Measurements from ENCODE around the gene ZNF577.

Gene ZNF577

DNA sequence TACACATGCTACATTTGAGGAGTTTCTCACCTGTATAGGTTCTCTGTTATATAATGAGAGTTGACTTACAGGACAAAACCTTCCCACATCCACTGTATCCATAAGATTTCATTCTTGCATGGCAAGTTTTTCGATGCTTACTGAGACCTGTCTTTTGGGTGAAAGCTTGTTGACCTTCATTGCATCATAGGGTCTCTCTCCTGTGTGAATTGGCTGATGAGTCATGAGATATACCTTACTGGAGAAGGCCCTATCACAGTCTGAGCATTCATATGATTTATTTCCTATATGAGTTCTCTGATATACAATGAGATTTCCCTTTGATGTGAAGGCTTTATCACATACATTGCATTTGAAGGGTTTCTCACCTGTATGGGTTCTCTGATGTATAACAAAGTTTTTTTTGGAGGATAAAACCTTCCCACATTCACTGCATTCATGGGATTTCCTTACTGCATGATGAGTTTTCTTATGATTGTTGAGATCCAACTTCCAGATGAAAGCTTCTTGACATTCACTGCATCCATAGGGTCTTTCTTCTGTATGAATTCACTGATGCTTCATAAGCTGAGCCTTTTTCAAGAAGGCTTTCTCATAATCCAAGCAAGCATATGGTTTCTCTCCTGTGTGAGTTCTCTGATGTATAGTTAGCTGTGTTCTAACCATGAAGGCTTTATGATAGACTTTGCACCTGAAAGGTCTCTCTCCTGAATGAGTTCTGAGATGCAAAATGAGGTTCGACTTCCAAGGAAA is 25.7 kb downstream of the ZNF577 start:
- no peak for DNase-seq

DNA sequence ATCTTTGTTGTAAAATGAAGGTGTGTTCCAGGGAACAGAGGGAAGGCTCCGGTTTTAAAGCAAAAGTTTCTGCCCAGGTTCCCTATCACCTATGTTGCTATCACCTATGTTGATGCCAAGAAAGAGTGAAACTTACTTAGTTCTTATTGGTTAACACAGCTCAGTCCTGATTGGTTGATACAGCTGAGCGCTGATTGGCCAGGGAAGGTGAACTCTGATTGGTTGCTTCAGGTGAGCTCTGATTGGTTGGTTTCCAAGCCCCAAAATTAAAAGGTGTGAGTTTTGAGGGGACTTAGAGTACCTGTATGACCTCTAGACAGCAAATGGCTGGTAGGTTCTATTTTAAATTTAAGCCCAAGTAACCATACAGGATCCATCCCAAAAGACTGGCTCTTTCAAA is 50.6 kb downstream of the ZNF577 start:
- no peak for DNase-seq

DNA sequence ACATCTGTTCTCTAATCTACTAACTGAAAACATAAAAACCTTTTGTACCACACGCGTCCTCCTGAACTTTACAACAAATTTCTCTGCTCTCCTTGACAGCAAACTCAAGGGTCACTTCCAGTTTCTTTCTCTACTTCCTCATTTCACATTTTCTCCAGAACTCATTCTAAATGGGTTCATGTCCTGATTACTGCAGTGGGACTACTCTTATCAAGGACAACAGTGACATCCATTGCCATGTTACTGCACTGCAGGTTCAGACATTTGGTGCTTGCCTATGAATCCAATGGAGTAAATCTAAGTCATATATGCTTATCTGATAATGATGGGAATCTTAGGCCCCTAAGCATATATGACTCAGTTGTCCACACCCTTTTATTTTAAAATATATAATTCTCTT is 57.5 kb downstream of the ZNF577 start:
- no peak for DNase-seq

DNA sequence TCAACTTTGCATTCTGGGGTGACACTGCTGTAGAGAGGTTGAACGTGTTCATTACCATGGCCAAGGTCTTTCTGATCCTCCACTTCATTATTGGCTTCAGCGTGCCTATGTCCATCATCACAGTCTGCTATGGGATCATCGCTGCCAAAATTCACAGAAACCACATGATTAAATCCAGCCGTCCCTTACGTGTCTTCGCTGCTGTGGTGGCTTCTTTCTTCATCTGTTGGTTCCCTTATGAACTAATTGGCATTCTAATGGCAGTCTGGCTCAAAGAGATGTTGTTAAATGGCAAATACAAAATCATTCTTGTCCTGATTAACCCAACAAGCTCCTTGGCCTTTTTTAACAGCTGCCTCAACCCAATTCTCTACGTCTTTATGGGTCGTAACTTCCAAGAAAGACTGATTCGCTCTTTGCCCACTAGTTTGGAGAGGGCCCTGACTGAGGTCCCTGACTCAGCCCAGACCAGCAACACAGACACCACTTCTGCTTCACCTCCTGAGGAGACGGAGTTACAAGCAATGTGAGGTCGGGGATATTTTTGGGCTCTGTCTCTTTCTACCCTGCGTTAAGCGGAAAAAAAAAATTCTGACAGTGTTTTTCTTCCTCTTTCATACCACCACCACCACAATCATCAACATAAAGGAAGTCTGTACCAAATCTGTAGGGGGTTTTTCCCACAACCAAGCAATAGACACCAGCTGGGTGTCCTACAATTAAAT is 63.3 kb downstream of the ZNF577 start:
- no peak for DNase-seq

DNA sequence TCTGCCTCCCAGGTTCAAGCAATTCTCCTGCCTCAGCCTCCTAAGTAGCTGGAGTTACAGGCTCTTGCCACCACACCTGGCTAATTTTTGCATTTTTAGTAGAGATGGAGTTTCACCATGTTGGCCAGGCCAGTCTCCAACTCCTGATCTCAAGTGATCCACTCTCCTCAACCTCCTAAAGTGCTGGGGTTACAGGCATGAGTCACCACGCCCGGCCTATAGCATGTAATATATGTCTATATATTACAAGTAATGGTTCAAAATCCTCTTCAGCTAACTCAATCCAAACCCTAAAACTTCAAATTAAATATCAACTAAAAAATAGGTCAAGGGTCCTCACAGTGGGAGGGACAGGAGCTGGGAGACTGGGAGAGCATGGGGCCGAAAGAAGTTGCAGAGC is 64.8 kb downstream of the ZNF577 start:
- no peak for DNase-seq

DNA sequence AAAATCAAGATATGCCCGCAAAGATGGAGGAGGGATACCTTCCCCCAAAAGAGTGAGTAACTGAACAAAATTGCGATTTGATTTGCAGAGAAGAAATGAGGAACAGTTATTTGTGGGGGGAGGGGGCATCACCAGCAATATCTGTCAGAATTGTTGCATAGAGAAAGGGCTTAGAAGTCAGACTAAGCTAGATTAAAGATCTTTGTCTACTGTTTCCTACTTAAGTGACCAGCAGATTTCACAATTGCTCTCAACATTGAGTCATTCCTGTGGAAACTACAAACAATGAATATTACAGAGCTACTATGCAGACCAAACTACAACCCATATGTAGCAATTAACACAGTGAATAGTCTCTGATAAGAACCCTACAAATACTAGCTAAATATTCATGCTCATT is 65.4 kb downstream of the ZNF577 start:
- no peak for DNase-seq

DNA sequence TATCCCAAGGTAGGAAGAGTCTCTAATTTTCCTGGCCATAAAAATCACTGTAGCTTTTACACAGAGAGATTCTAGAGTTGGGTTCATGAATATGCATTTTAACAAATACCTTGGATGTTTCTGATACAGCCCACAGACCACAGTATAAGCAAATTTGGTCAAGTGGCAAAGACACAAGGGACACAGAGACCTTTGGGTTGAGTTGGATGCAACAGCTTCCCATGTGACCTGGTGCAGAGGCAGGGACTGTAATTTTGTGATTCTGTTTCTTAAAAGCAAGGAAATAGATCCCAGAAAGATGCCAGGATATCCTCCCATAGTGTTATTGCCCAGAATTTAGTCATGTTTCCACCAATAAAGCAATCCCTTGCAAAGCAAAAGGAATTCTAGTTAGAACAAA is 65.8 kb downstream of the ZNF577 start:
- DNase-seq: no peak

DNA sequence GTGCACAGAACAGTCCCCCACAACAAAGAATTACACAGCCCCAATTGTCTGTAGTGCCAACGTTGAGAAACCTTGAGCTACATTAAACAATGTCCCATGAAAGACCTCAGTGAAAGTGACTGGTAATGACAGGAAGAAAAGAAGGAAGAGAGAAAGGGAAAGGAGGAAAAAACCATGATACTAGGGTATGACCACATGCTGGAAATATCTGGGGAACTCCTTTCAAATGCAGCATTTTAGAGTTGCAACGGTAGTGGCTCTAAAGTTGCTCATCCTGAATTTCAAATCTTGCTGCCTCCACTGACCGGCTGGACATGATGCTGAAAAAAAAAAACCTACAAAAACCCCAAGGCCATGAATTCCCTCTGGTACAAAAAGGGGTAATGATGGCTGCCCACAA is 66.3 kb downstream of the ZNF577 start:
- no peak for DNase-seq
